Transverse colon (tissue), 4 donors: ENCODE results near the gene IL16. TPM values are rescaled to one million over a fixed set of nuclear protein-coding genes. Genes with fewer than 3 reads are reported as not detected.

ENCODE experiments used
- DNase-seq: peaks from one replicate; pipeline ENCODE4 v3.0.0-alpha.2; 2019
- H3K27ac ChIP-seq, 4 donors: fragments of 200-600 bp; sonication (generic); 2 replicates each; pipeline ENCODE4 v1.5.1; 2016 to 2018; ENCODE audit warnings: inconsistent platforms in 4 of 4
- H3K27me3 ChIP-seq: fragments of 200-600 bp; sonication (generic); 2 replicates; pipeline ENCODE4 v1.5.1; 2017; ENCODE audit warnings: inconsistent platforms
- H3K36me3 ChIP-seq, 4 donors: fragments of 200-600 bp; sonication (generic); 2 replicates each; pipeline ENCODE4 v1.5.1; 2017 to 2019; ENCODE audit warnings: inconsistent platforms in 4 of 4
- H3K4me1 ChIP-seq, 4 donors: fragments of 200-600 bp; sonication (generic); 2 replicates each; pipeline ENCODE4 v1.5.1; 2017 to 2020; ENCODE audit warnings: inconsistent platforms in 4 of 4
- H3K4me3 ChIP-seq, 4 donors: fragments of 200-600 bp; sonication (generic); 1 replicate in 1 of 4; 2 replicates in 3 of 4; pipeline versions ENCODE4 v1.5.1 to v1.6.1; 2017 to 2019; ENCODE audit warnings: inconsistent platforms in 4 of 4
- H3K9me3 ChIP-seq, 2 donors: fragments of 200-600 bp; sonication (generic); 2 replicates each; pipeline ENCODE4 v1.5.1; 2017 to 2019; ENCODE audit warnings: inconsistent platforms in 2 of 2
- CTCF ChIP-seq, 5 experiments: fragments of 200-600 bp in 3 of 5; fragments of 450-650 bp in 2 of 5; sonication (generic) in 3 of 5; IDR thresholded peaks; 1 replicate in 2 of 5; 2 replicates in 3 of 5; pipeline ENCODE4 v1.5.1; 2016 to 2017; ENCODE audit warnings: antibody characterized with exemption in 5 of 5, inconsistent platforms in 3 of 5, mild to moderate bottlenecking in 2 of 5, moderate library complexity in 1 of 5
- EP300 ChIP-seq: sonication (generic); formaldehyde crosslinking; IDR thresholded peaks from one replicate; pipeline ENCODE4 v1.6.1; 2017; ENCODE audit warnings: antibody characterized with exemption, low read depth
- POLR2A ChIP-seq: fragments of 450-650 bp; IDR thresholded peaks from one replicate; pipeline ENCODE4 v1.6.1; 2016; ENCODE audit warnings: antibody characterized with exemption, mild to moderate bottlenecking, moderate library complexity
- POLR2AphosphoS5 ChIP-seq, 3 donors: sonication (generic); formaldehyde crosslinking; IDR thresholded peaks; one replicate each; pipeline ENCODE4 v1.6.1; 2016; ENCODE audit warnings: antibody characterized with exemption in 3 of 3
- WGBS, 2 donors: methylation state at CpG; one replicate each; pipeline ENCODE4 v1.1.5; 2018; ENCODE audit warnings: low coverage in 1 of 2; 5-methylcytosine and 5-hydroxymethylcytosine counted together
- in situ Hi-C, 4 donors: fragments of 200-750 bp; cut with MboI; loops; one replicate each; pipeline versions ENCODE4 v1.15.0 to v1.15.1; 2017; ENCODE audit warnings: low sequenced_read_pairs in 3 of 4, low pct_ligation_motif_present in 1 of 4, low pct_unique_long_range_greater_than_20kb in 1 of 4
- intact Hi-C: fragments of 100-400 bp; cut with DNase I; formaldehyde crosslinking; loops from one replicate; pipeline ENCODE4 v1.15.1; 2023; ENCODE audit warnings: low total_unique reads
- total RNA-seq, 4 donors: library from RNA; depleted of rRNA; stranded (reverse); fragments of >200 nt; gene quantifications; one replicate each; pipeline ENCODE4 v1.1.0, GENCODE V29; 2016

Gene IL16
- total RNA-seq = 10 to 100 TPM in 3 of 4 donors, 1 to 10 TPM in 1; 5.2 to 40.0 (median 22.3) TPM

GRCh38 chr15:81196576-81197254 is at the start of gene IL16:
Gene IL16 (plus strand): TSS chr15:81196879. CDS start chr15:81225400, 28,521 bp downstream.
- Histone ChIP-seq H3K27me3 (peaks cover 3% of the 10 kb centered on the region), H3K27ac (no peak within 1 kb of the TSS), H3K36me3 (no peaks in the 10 kb centered on the region), H3K9me3 (no peaks in the 10 kb centered on the region), H3K4me1 (no peaks in the 10 kb centered on the region), H3K4me3 (no peak within 1 kb of the TSS)
- intact Hi-C loops (no loop called here), in situ Hi-C loops (no loop called here)
- DNase-seq = no peak
- TF ChIP-seq POLR2AphosphoS5 (IDR thresholded peaks at IDR 0.05) (no peak), EP300 (no peak), CTCF (IDR thresholded peaks at IDR 0.05) (no peak), POLR2A (no peak)
- 86% methylated on average over 16 of the region's 16 CpGs; no CpG with 5 or more reads in 1 of the 2 donors for WGBS, 2 donors

- Histone ChIP-seq H3K27ac (no peak overlapping the region), H3K27me3 (no peaks in the 10 kb centered on the region), H3K9me3 (no peaks in the 10 kb centered on the region), H3K36me3 (no peaks in the 10 kb centered on the region), H3K4me1 (no peaks in the 10 kb centered on the region), H3K4me3 (no peak overlapping the region)
- no peak for TF ChIP-seq CTCF (IDR thresholded peaks at IDR 0.05)
- WGBS, 2 donors = 62 to 70% methylated on average over 7 of the region's 7 CpGs
- intact Hi-C loops = no loop called here
- in situ Hi-C loops = loop anchor here in 2 of 4 donors (10.0 kb wide), 1 partner anchor 113 kb away; no protein-coding TSS in a partner anchor
- DNase-seq = no peak
Measured at GRCh38 chr15:81151389-81151788, 45.3 kb upstream of the IL16 start.

- Histone ChIP-seq H3K27ac (no peak overlapping the region), H3K9me3 (no peaks in the 10 kb centered on the region), H3K27me3 (no peaks in the 10 kb centered on the region), H3K4me1 (no peaks in the 10 kb centered on the region), H3K36me3 (no peaks in the 10 kb centered on the region), H3K4me3 (no peak overlapping the region)
- TF ChIP-seq POLR2AphosphoS5 (IDR thresholded peaks at IDR 0.05) = no peak
- no peak for TF ChIP-seq CTCF (IDR thresholded peaks at IDR 0.05)
- no peak for TF ChIP-seq EP300
- TF ChIP-seq POLR2A = no peak
- 83 to 85% methylated on average over 4 of the region's 4 CpGs for WGBS, 2 donors
- in situ Hi-C loops = loop anchor here in 2 of 4 donors (10.0 kb wide), 1 partner anchor 112 kb away; no protein-coding TSS in a partner anchor
- no peak for DNase-seq
- intact Hi-C loops = no loop called here
Measured at GRCh38 chr15:81152339-81152738, 44.3 kb upstream of the IL16 start.

GRCh38 chr15:81152799-81153198 is 43.9 kb upstream of the IL16 start:
- Histone ChIP-seq H3K4me1 (no peaks in the 10 kb centered on the region), H3K27ac (no peak overlapping the region), H3K36me3 (no peaks in the 10 kb centered on the region), H3K9me3 (no peaks in the 10 kb centered on the region), H3K27me3 (no peaks in the 10 kb centered on the region), H3K4me3 (no peak overlapping the region)
- DNase-seq = no peak
- intact Hi-C loops (no loop called here), in situ Hi-C loops (loop anchor here in 2 of 4 donors (10.0 kb wide), 1 partner anchor 112 kb away; no protein-coding TSS in a partner anchor)
- TF ChIP-seq EP300 (no peak), POLR2AphosphoS5 (IDR thresholded peaks at IDR 0.05) (no peak), CTCF (IDR thresholded peaks at IDR 0.05) (no peak), POLR2A (no peak)
- 83% methylated on average over 4 of the region's 4 CpGs; no CpG with 5 or more reads in 1 of the 2 donors for WGBS, 2 donors
